ENCODE measurements around the gene RACK1.

GRCh38 chr5:181217803-181218062, 26.0 kb downstream of the RACK1 start:
- no peak for TF ChIP-seq TBP (CRISPR knock-in tag; IDR thresholded peaks at IDR 0.05)
- TF ChIP-seq ZNF232 (CRISPR knock-in tag; IDR thresholded peaks at IDR 0.05; ENCODE audit: borderline replicate concordance): no peak
- no peak for TF ChIP-seq ZNF644 (CRISPR knock-in tag; IDR thresholded peaks at IDR 0.05; ENCODE audit: low read depth)
- TF ChIP-seq MAFK (conservative IDR thresholded peaks at IDR 0.05 in 1 of 2, IDR thresholded peaks at IDR 0.05 in 1 of 2; ENCODE audit: low read length in 2 of 2): no peak
- TF ChIP-seq, protein P1, sequence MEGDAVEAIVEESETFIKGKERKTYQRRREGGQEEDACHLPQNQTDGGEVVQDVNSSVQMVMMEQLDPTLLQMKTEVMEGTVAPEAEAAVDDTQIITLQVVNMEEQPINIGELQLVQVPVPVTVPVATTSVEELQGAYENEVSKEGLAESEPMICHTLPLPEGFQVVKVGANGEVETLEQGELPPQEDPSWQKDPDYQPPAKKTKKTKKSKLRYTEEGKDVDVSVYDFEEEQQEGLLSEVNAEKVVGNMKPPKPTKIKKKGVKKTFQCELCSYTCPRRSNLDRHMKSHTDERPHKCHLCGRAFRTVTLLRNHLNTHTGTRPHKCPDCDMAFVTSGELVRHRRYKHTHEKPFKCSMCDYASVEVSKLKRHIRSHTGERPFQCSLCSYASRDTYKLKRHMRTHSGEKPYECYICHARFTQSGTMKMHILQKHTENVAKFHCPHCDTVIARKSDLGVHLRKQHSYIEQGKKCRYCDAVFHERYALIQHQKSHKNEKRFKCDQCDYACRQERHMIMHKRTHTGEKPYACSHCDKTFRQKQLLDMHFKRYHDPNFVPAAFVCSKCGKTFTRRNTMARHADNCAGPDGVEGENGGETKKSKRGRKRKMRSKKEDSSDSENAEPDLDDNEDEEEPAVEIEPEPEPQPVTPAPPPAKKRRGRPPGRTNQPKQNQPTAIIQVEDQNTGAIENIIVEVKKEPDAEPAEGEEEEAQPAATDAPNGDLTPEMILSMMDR (CRISPR knock-in tag; IDR thresholded peaks at IDR 0.05): no peak
- TF ChIP-seq ZFP82 (CRISPR knock-in tag; IDR thresholded peaks at IDR 0.05; ENCODE audit: borderline replicate concordance): no peak

Measured in HepG2 (cell line).